KBM-7 (cell line): Measurements from ENCODE around the gene DGAT2.

Source experiments
- DNase-seq: peaks from one replicate; pipeline ENCODE4 v3.0.0-alpha.2; 2015
- in situ Hi-C: fragments of 300-500 bp; cut with MboI; formaldehyde crosslinking; loops from 2 replicates; pipeline ENCODE4 v1.14.3; 2020; ENCODE audit warnings: low sequenced_read_pairs, low pct_unique_long_range_greater_than_20kb, mixed read lengths

The DGAT2 gene

GRCh38 chr11:75795276-75796090 is 26.9 kb downstream of the DGAT2 start:
- in situ Hi-C loops: no loop called here
- no peak for DNase-seq

DNA sequence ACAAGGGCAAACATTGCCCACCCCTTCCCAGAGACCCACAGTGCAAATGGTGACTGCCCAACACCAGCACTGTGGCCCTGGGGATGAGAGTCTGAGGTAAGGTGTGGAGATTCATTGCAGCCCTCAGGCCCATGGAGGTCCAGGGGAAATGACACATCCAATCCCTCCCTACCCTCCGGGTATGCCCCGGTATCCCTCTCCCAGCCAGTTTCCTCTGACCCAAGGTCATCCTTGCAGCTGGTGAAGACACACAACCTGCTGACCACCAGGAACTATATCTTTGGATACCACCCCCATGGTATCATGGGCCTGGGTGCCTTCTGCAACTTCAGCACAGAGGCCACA is 27.5 kb downstream of the DGAT2 start:
- in situ Hi-C loops: no loop called here
- DNase-seq: no peak

DNA sequence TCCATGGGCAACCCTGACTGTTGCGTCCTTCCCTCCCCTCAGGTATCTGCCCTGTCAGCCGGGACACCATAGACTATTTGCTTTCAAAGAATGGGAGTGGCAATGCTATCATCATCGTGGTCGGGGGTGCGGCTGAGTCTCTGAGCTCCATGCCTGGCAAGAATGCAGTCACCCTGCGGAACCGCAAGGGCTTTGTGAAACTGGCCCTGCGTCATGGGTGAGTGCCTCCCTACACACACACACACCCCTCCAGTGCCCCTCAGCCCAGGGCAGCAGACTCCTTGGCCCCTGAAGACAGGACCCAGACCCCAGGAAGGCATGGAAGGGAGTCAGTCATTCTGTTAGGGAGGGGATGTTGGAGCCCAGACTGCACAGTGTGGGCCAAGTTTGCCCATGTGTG is 28.5 kb downstream of the DGAT2 start:
- no peak for DNase-seq
- in situ Hi-C loops: no loop called here

- in situ Hi-C loops: no loop called here
- no peak for DNase-seq
Observed at GRCh38 chr11:75797792-75798191, 29.2 kb downstream of the DGAT2 start.

DNA sequence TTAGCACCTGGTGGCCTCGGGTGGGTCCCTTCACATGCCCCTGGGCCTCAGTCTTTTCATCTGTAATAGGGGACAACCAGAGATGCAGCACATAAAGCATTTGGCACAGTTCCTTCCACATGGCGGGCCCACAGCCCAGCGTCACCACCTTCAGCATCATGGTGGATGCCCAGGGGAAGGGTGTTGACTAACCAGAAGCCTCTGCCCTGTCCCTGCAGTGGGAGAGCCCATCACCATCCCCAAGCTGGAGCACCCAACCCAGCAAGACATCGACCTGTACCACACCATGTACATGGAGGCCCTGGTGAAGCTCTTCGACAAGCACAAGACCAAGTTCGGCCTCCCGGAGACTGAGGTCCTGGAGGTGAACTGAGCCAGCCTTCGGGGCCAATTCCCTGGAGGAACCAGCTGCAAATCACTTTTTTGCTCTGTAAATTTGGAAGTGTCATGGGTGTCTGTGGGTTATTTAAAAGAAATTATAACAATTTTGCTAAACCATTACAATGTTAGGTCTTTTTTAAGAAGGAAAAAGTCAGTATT is 31.6 kb downstream of the DGAT2 start:
- in situ Hi-C loops: no loop called here

GRCh38 chr11:75800728-75801361 is 32.3 kb downstream of the DGAT2 start:
- in situ Hi-C loops: no loop called here

More for the DNA sequence above, 31.6 kb downstream of the DGAT2 start:
- DNase-seq: no peak

DNA sequence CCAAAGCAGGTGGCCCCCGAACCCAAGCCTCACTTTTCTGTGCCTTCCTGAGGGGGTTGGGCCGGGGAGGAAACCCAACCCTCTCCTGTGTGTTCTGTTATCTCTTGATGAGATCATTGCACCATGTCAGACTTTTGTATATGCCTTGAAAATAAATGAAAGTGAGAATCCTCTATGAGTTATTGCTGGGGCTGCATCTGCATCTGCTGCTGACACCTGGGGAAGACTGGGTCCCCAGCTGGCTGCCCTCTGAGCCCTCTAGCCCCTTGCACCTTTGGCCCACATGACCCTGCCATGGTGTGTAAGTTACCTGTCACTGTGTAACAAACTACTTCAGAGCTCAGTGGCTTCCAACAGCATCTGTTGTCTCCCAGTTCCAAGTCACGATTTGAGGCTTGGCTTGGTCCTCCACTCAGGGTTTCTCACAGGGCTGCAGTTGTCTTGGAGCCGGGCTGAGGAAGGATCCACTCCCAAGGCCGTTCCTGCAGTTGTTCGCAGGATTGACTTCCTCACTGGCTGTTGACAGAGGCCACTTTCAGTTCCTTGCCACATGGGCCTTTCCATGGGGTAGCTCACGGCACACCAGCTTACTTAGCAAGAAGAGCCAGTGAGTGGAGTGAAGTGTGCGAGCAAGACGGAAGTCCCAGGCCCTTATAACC is 32.9 kb downstream of the DGAT2 start:
- no peak for DNase-seq
- in situ Hi-C loops: no loop called here

More at GRCh38 chr11:75800728-75801361, 32.3 kb downstream of the DGAT2 start:
- DNase-seq: no peak

- no peak for DNase-seq
- in situ Hi-C loops: no loop called here
Observed at GRCh38 chr11:75802021-75802912, 33.7 kb downstream of the DGAT2 start.

GRCh38 chr11:75802913-75803820 is 34.6 kb downstream of the DGAT2 start:
- in situ Hi-C loops: no loop called here
- peak; percentile 77 for DNase-seq

DNA sequence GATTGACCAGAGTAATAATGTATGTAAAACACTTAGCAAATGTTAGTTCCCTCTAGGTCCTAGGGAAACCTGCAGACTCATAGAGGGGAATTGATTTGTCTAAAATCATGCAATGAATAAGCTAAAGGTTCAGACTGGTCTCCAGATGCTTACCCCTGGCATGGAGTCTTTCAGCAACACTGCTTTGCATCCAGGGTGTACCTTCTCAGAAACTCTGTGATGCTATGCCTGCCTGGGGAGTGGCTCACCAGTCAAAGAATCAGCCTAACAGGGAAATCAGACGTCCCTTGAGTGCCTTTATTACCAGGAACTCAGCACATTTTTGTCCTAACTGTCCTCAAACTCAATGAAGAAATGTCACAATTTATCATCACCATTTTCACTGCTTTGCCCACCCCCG is 40.5 kb downstream of the DGAT2 start:
- DNase-seq: no peak
- in situ Hi-C loops: no loop called here

GRCh38 chr11:75809991-75810390 is 41.4 kb downstream of the DGAT2 start:
- in situ Hi-C loops: no loop called here
- DNase-seq: no peak

- in situ Hi-C loops: no loop called here
- DNase-seq: no peak
Observed at GRCh38 chr11:75810637-75811390, 42.2 kb downstream of the DGAT2 start.

DNA sequence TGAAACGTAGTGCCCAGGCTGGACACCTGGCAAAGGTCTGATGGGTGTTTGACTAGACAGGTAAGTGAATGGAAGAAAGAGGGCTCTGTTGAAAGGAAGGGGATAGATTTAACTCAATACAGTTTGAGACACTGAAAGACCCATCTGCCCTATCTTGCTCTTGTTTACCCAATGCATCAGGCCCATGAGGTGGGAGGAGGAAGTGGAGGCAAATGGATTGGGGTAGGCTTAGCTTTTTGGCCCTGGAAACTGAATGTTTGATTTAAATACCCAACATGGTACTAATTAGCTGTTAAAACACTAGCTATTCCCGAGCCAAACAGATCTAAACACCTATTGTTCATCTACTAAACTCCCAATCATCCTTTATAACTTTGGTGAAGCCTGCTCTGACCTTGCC is 42.9 kb downstream of the DGAT2 start:
- no peak for DNase-seq
- in situ Hi-C loops: no loop called here

DNA sequence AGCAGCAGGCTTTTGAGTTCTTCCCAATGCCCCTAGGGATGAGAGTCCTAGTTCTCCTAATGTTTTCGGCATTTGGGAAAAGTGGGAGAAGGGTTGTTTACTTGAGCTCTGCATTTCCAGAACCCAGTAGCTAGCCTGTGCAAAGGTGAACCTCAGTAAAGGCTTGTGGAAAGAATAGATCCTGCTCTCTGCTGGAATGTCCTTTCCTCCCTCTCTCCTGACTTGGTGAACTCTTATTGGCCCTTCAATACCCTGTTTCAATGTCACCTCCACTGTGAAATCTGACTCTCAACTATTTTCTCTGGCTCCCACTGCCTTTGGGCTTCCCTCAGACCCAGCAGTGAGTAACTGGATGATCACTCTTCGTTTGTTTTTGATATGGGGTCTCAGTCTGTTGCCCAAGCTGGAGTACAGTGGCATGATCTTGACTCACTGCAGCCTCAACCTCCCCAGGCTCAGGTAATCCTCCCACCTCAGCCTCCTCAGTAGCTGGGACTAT is 44.0 kb downstream of the DGAT2 start:
- DNase-seq: no peak
- in situ Hi-C loops: no loop called here

DNA sequence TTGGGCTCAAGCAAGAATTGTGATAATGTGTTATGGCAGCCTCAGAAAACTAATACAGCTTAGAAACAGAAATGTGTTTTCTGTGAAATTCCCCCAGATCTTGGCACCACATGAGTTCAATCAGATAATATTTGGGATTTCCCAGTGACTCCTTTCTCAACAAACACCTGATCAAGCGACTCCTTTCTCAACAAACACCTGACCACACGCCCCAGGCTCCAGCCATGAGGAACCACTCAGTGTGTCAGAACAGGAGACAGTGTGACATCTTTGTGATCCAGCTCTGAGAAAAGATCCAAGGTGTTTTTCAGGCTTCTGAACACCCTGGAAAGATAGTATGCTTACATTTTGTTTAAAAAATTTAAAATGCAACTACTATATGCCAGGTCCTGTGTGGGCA is 44.5 kb downstream of the DGAT2 start:
- in situ Hi-C loops: no loop called here
- no peak for DNase-seq

GRCh38 chr11:75813622-75814039 is 45.1 kb downstream of the DGAT2 start:
- no peak for DNase-seq
- in situ Hi-C loops: no loop called here

- in situ Hi-C loops: no loop called here
- no peak for DNase-seq
Observed at GRCh38 chr11:75814363-75814676, 45.7 kb downstream of the DGAT2 start.
